Endothelial cell of umbilical vein (primary cell): ENCODE results near the gene SNX18. TPM values are rescaled to one million over a fixed set of nuclear protein-coding genes. Genes with fewer than 3 reads are reported as not detected.

Source experiments
- BruUV-seq: library from RNA; stranded (reverse); fragments of 400-500 nt; replicated peaks from 2 replicates; lab custom pipeline; 2021; lab: Mats Ljungman, UMichigan
- CTCF ChIA-PET: fragments of 300-600, 350-600 bp; sonication (Branson Sonifier 250); formaldehyde crosslinking; loops from one replicate; lab custom pipeline; 2021; ENCODE audit warnings: antibody characterized with exemption, inconsistent platforms; lab: Charles Lee
- POLR2A ChIA-PET: fragments of 300-600, 350-600 bp; sonication (Branson Sonifier 250); formaldehyde crosslinking; loops from one replicate; lab custom pipeline; 2021; ENCODE audit warnings: antibody characterized with exemption, inconsistent platforms; lab: Charles Lee
- DNase-seq: peaks from one replicate; pipeline ENCODE4 v3.0.0-alpha.2; 2011; ENCODE audit warnings: low read depth, low spot score
- FAIRE-seq: peaks from 2 replicates; lab custom pipeline; 2011; peaks lifted over from hg19 to GRCh38; lab: Jason Lieb, UNC
- H2AFZ ChIP-seq: 2 replicates; pipeline ENCODE4 v1.6.0; 2012; ENCODE audit warnings: low read depth, low read length, control low read depth, inconsistent platforms
- H3K27ac ChIP-seq: 2 replicates; pipeline ENCODE4 v1.5.1; 2011; ENCODE audit warnings: low read depth, mild to moderate bottlenecking, control low read depth, low read length, moderate library complexity; ENCODE audit not compliant: insufficient read depth
- H3K27me3 ChIP-seq, 2 experiments: 2 replicates each; pipeline versions ENCODE4 v1.6.0 to v1.6.1; 2011; ENCODE audit warnings: low read length in 2 of 2, mixed read lengths in 1 of 2; ENCODE audit not compliant: control insufficient read depth in 2 of 2, insufficient read depth in 2 of 2
- H3K36me3 ChIP-seq, 2 experiments: 2 replicates in 1 of 2; 3 replicates in 1 of 2; pipeline ENCODE4 v1.5.1; 2011; ENCODE audit warnings: low read length in 2 of 2, mild to moderate bottlenecking in 1 of 2, moderate library complexity in 1 of 2; ENCODE audit not compliant: control insufficient read depth in 2 of 2, insufficient read depth in 2 of 2; ENCODE audit errors: extremely low read depth in 1 of 2
- H3K4me1 ChIP-seq: 3 replicates; pipeline ENCODE4 v1.5.1; 2011; ENCODE audit warnings: mild to moderate bottlenecking, low read length; ENCODE audit not compliant: control insufficient read depth, insufficient read depth; ENCODE audit errors: extremely low read depth
- H3K4me2 ChIP-seq: 2 replicates; pipeline ENCODE4 v1.6.1; 2011; ENCODE audit warnings: low read length, control low read depth, mixed read lengths; ENCODE audit not compliant: insufficient read depth
- H3K4me3 ChIP-seq, 3 experiments: fragments of 200-600 bp in 1 of 3; sonication (generic), shearing (Covaris generic) in 1 of 3; replicated peaks in 1 of 3; 2 replicates each; pipeline ENCODE4 v1.5.1; 2011 to 2016; ENCODE audit warnings: control low read depth in 3 of 3, low read length in 3 of 3, mild to moderate bottlenecking in 2 of 3, inconsistent platforms in 1 of 3, low read depth in 1 of 3, moderate library complexity in 1 of 3; ENCODE audit not compliant: insufficient read depth in 1 of 3
- H3K79me2 ChIP-seq: 2 replicates; pipeline ENCODE4 v1.6.0; 2012; ENCODE audit warnings: low read length, inconsistent platforms; ENCODE audit not compliant: control insufficient read depth, insufficient read depth
- H3K9ac ChIP-seq: replicated peaks from 2 replicates; pipeline ENCODE3; 2011; ENCODE audit warnings: low read length, control low read depth; ENCODE audit not compliant: insufficient read depth; ENCODE audit errors: extremely low read depth
- H3K9me1 ChIP-seq: replicated peaks from 3 replicates; pipeline ENCODE4 v1.6.0; 2011; ENCODE audit warnings: mild to moderate bottlenecking, low read length; ENCODE audit not compliant: control insufficient read depth, insufficient read depth; ENCODE audit errors: extremely low read depth
- H3K9me3 ChIP-seq: replicated peaks from 2 replicates; pipeline ENCODE4 v1.5.1; 2012; ENCODE audit warnings: low read length, inconsistent platforms; ENCODE audit not compliant: control insufficient read depth, insufficient read depth
- H4K20me1 ChIP-seq: replicated peaks from 2 replicates; pipeline ENCODE3; 2011; ENCODE audit warnings: mild to moderate bottlenecking, low read length; ENCODE audit not compliant: control insufficient read depth, insufficient read depth; ENCODE audit errors: extremely low read depth
- EZH2 ChIP-seq: IDR thresholded peaks from 2 replicates; pipeline ENCODE4 v1.6.1; 2012; ENCODE audit warnings: borderline replicate concordance, low read depth, mild to moderate bottlenecking, moderate library complexity, low read length, inconsistent platforms; ENCODE audit not compliant: severe bottlenecking
- FOS ChIP-seq: IDR thresholded peaks from 2 replicates; pipeline ENCODE4 v1.6.1; 2011; ENCODE audit warnings: mild to moderate bottlenecking, low read length, moderate library complexity, borderline replicate concordance; ENCODE audit not compliant: insufficient read depth
- GATA2 ChIP-seq: IDR thresholded peaks from 2 replicates; pipeline ENCODE4 v1.7.0; 2011; ENCODE audit warnings: low read depth, mild to moderate bottlenecking, moderate library complexity, mixed read lengths, low read length; ENCODE audit not compliant: insufficient read length, insufficient read depth
- JUN ChIP-seq: IDR thresholded peaks from 2 replicates; pipeline ENCODE4 v1.6.1; 2011; ENCODE audit warnings: borderline replicate concordance, low read depth; ENCODE audit not compliant: insufficient read length, insufficient read depth
- MYC ChIP-seq: IDR thresholded peaks from one replicate; pipeline ENCODE4 v1.6.1; 2011; ENCODE audit warnings: mild to moderate bottlenecking, low read depth, low read length
- POLR2A ChIP-seq: IDR thresholded peaks from 2 replicates; pipeline ENCODE4 v1.6.1; 2012; ENCODE audit warnings: low read depth, mild to moderate bottlenecking, control low read depth, low read length
- POLR2AphosphoS5 ChIP-seq: IDR thresholded peaks from 2 replicates; pipeline ENCODE4 v1.6.1; 2012; ENCODE audit warnings: low read depth, mild to moderate bottlenecking, control low read depth, low read length, moderate library complexity; ENCODE audit not compliant: insufficient read depth
- dilution Hi-C: fragments of 300-500 bp; cut with MboI; formaldehyde crosslinking; loops from one replicate; pipeline ENCODE4 v1.15.0; 2019; ENCODE audit warnings: low sequenced_read_pairs; ENCODE audit not compliant: extremely low pct_ligation_motif_present
- intact Hi-C: fragments of 100-400 bp; cut with micrococcal nuclease; formaldehyde crosslinking; loops from one replicate; pipeline ENCODE4 v1.10.0; 2022
- polyA plus RNA-seq, 4 experiments: library from polyadenylated mRNA; depleted of rRNA in 3 of 4; stranded (reverse) in 3 of 4; unstranded in 1 of 4; fragments of >200 nt; gene quantifications; 2 replicates each; pipeline versions ENCODE4 v1.2.1 to v1.2.3, GENCODE V29; 2011 to 2012; ENCODE audit warnings: missing spikeins in 1 of 4
- total RNA-seq: library from RNA; stranded (reverse); gene quantifications from 2 replicates; pipeline ENCODE4 v1.2.3, GENCODE V29; 2021
- TF ChIP-seq, protein P1 (sequence below): IDR thresholded peaks from 2 replicates; pipeline ENCODE4 v1.6.1; 2011; ENCODE audit not compliant: insufficient read depth, insufficient read length
- TF ChIP-seq, protein P2 (sequence below), 2 donors: IDR thresholded peaks; 1 replicate in 1 of 2; 2 replicates in 1 of 2; pipeline ENCODE4 v1.5.1; 2011; ENCODE audit warnings: low read length in 2 of 2, mild to moderate bottlenecking in 2 of 2, moderate library complexity in 2 of 2, control low read depth in 1 of 2, inconsistent platforms in 1 of 2, low read depth in 1 of 2; ENCODE audit not compliant: insufficient read depth in 1 of 2; ENCODE audit errors: extremely low read depth in 1 of 2

SNX18 gene
- total and polyA plus RNA-seq, 2 donors (not counting 3 experiments of a cell fraction or from before 2014, with no cell fraction given) = 11.8 to 25.3 TPM

DNA sequence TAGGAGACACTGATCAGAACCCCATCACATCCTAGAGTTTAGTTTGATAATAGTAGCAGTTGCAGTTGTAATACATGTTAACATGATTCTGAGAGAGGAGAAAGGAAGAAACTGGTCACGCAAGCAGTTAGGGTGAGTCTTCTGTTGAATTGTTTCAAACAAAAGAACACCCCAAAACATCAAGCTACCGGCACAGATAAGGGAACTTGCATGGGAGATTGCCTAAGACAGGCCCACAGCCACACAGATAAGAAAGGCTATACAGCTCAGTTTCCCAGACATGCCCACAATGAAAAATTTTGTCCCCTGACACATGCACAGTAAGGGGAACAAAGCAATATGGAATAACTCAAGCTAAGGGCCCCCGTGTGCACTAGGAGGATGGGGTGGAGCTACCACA lies 46.2 kb upstream of the SNX18 start:
- no peaks in the 10 kb centered on the region for H3K79me2 ChIP-seq
- H3K27ac ChIP-seq = no peak overlapping the region
- no peak overlapping the region for H2AFZ ChIP-seq
- intact Hi-C loops = no loop called here
- H3K36me3 ChIP-seq = no peaks in the 10 kb centered on the region
- no peaks in the 10 kb centered on the region for H3K9me1 ChIP-seq
- H3K4me2 ChIP-seq = no peak overlapping the region
- TF ChIP-seq POLR2AphosphoS5 (no peak), POLR2A (no peak), MYC (no peak), FOS (no peak), JUN (no peak), GATA2 (no peak), EZH2 (no peak)
- TF ChIP-seq, protein P1, sequence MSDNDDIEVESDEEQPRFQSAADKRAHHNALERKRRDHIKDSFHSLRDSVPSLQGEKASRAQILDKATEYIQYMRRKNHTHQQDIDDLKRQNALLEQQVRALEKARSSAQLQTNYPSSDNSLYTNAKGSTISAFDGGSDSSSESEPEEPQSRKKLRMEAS = no peak
- TF ChIP-seq, protein P2, sequence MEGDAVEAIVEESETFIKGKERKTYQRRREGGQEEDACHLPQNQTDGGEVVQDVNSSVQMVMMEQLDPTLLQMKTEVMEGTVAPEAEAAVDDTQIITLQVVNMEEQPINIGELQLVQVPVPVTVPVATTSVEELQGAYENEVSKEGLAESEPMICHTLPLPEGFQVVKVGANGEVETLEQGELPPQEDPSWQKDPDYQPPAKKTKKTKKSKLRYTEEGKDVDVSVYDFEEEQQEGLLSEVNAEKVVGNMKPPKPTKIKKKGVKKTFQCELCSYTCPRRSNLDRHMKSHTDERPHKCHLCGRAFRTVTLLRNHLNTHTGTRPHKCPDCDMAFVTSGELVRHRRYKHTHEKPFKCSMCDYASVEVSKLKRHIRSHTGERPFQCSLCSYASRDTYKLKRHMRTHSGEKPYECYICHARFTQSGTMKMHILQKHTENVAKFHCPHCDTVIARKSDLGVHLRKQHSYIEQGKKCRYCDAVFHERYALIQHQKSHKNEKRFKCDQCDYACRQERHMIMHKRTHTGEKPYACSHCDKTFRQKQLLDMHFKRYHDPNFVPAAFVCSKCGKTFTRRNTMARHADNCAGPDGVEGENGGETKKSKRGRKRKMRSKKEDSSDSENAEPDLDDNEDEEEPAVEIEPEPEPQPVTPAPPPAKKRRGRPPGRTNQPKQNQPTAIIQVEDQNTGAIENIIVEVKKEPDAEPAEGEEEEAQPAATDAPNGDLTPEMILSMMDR (IDR thresholded peaks at IDR 0.05; ENCODE audit: extremely low read depth in 1 of 2, insufficient read depth in 1 of 2, low read depth in 1 of 2, low read length in 2 of 2) = no peak
- no peaks in the 10 kb centered on the region for H4K20me1 ChIP-seq
- no peaks in the 10 kb centered on the region for H3K9me3 ChIP-seq
- CTCF ChIA-PET = interaction anchor here (1.4 to 3.6 kb wide), 3 partner anchors 14 to 228 kb away, joined by 3 to 16 read pairs (median 9); no protein-coding TSS in a partner anchor
- dilution Hi-C loops = no loop called here
- DNase-seq (no peak), FAIRE-seq (no peak)
- H3K27me3 ChIP-seq = peaks cover 2 to 10% of the 10 kb centered on the region in 2 experiments
- H3K4me3 ChIP-seq = no peak overlapping the region
- BruUV-seq = no TSS peak
- POLR2A ChIA-PET = no interaction called here
- H3K4me1 ChIP-seq = no peaks in the 10 kb centered on the region
- no peak overlapping the region for H3K9ac ChIP-seq
